ENCODE results near the gene TNFAIP2.

TNFAIP2 gene

DNA sequence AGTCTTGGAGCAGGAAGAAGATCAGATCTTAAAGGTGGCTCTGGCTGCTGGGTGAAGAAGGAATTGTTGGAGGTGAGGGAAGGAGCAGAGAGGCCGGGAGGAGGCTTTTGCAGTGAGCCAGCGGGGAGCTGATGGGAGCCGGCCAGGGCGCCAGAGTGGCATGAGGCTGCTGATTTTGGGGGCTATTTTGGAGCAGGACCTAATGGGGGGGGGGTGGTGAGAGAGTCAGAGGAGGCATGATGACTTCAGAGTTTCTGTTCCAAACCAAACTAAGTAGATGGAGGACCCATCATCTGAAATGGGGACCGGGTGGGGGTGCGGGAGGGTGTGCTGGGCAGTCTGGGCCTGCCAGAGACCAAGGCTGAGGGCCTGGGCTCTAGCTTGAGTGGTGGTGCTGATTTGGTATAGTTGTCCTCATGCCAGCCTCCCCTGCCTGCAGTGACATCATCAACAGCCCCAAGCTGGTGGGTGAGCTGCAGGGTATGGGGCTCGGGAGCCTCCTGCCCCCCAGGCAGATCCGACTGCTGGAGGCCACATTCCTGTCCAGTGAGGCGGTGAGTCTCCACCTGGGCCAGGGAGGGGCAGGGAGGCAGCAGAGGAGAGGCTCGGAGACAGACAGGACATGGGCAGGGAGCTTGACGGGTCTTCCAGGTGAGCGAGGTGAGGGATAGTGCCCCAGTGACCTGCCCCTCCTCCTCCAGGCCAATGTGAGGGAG lies 6.2 kb downstream of the TNFAIP2 start:
- Histone ChIP-seq H3K9me3 (ENCODE audit: control insufficient read depth, low read depth, low read length) (no peaks in the 10 kb centered on the region), H3K4me1 (ENCODE audit: control insufficient read depth, low read depth, low read length) (no peaks in the 10 kb centered on the region), H3K4me3 (ENCODE audit: low read length) (no peak overlapping the region), H3K27ac (ENCODE audit: low read length) (no peak overlapping the region), H3K27me3 (ENCODE audit: control insufficient read depth, insufficient read depth, low read length) (peaks cover 33% of the 10 kb centered on the region), H3K9ac (ENCODE audit: low read length) (no peak overlapping the region), H3K36me3 (ENCODE audit: control insufficient read depth, low read depth, low read length) (peaks cover 4% of the 10 kb centered on the region)

DNA sequence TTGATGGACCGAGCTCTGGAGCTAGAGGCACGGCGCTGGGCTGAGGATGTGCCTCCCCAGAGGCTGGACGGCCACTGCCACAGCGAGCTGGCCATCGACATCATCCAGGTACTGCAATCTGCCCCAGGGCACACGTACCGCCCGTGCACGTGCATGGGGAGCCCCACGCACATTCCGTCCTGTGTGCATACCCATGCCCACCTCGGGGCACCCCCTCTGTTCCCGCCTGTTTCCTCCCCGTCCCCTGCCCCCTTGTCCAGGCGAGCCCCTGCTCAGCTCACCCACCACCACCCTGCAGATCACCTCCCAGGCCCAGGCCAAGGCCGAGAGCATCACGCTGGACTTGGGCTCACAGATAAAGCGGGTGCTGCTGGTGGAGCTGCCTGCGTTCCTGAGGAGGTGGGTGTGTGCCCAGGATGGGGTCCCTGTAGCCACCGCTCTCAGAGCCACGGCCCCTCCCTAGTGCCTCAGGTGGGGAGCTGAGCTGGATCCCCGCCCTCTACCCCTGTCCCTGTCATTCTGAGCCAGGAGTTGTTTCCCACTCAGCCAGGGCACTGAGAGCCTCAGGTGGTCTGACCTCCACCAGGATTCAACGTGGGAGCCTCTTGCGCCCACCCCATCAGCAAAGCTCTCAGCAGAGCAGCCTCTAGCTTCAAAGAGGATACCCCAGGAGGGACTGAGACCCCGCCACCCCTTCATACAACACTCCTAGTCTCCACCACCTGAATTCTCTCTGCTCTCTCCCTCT lies 6.9 kb downstream of the TNFAIP2 start:
- Histone ChIP-seq H3K9ac (ENCODE audit: low read length) (no peak overlapping the region), H3K36me3 (ENCODE audit: control insufficient read depth, low read depth, low read length) (peaks cover 4% of the 10 kb centered on the region), H3K27me3 (ENCODE audit: control insufficient read depth, insufficient read depth, low read length) (peaks cover 25% of the 10 kb centered on the region)

GRCh38 chr14:103130965-103131364 lies 7.7 kb downstream of the TNFAIP2 start:
- H3K36me3 ChIP-seq (ENCODE audit: control insufficient read depth, low read depth, low read length): peaks cover 4% of the 10 kb centered on the region

More for the DNA sequence above, 6.9 kb downstream of the TNFAIP2 start:
- Histone ChIP-seq H3K27ac (ENCODE audit: low read length) (no peak overlapping the region), H3K9me3 (ENCODE audit: control insufficient read depth, low read depth, low read length) (no peaks in the 10 kb centered on the region), H3K4me1 (ENCODE audit: control insufficient read depth, low read depth, low read length) (no peaks in the 10 kb centered on the region), H3K4me3 (ENCODE audit: low read length) (no peak overlapping the region)

GRCh38 chr14:103131580-103131979 lies 8.3 kb downstream of the TNFAIP2 start:
- peaks cover 4% of the 10 kb centered on the region for H3K36me3 ChIP-seq (ENCODE audit: control insufficient read depth, low read depth, low read length)
- H3K4me1 ChIP-seq (ENCODE audit: control insufficient read depth, low read depth, low read length): peaks cover under 1% of the 10 kb centered on the region
- no peak overlapping the region for H3K27ac ChIP-seq (ENCODE audit: low read length)

More at GRCh38 chr14:103130965-103131364, 7.7 kb downstream of the TNFAIP2 start:
- H3K9ac ChIP-seq (ENCODE audit: low read length): no peak overlapping the region
- H3K4me3 ChIP-seq (ENCODE audit: low read length): no peak overlapping the region
- no peaks in the 10 kb centered on the region for H3K4me1 ChIP-seq (ENCODE audit: control insufficient read depth, low read depth, low read length)
- H3K9me3 ChIP-seq (ENCODE audit: control insufficient read depth, low read depth, low read length): no peaks in the 10 kb centered on the region
- H3K27me3 ChIP-seq (ENCODE audit: control insufficient read depth, insufficient read depth, low read length): peaks cover 18% of the 10 kb centered on the region
- H3K27ac ChIP-seq (ENCODE audit: low read length): no peak overlapping the region

GRCh38 chr14:103132381-103133209 lies 9.3 kb downstream of the TNFAIP2 start:
- H3K27ac ChIP-seq (ENCODE audit: low read length): no peak overlapping the region
- peaks cover 4% of the 10 kb centered on the region for H3K36me3 ChIP-seq (ENCODE audit: control insufficient read depth, low read depth, low read length)
- H3K9me3 ChIP-seq (ENCODE audit: control insufficient read depth, low read depth, low read length): no peaks in the 10 kb centered on the region
- no peak overlapping the region for H3K9ac ChIP-seq (ENCODE audit: low read length)
- H3K4me1 ChIP-seq (ENCODE audit: control insufficient read depth, low read depth, low read length): peaks cover 4% of the 10 kb centered on the region
- H3K27me3 ChIP-seq (ENCODE audit: control insufficient read depth, insufficient read depth, low read length): peaks cover 6% of the 10 kb centered on the region
- H3K4me3 ChIP-seq (ENCODE audit: low read length): no peak overlapping the region

More at GRCh38 chr14:103131580-103131979, 8.3 kb downstream of the TNFAIP2 start:
- Histone ChIP-seq H3K9me3 (ENCODE audit: control insufficient read depth, low read depth, low read length) (no peaks in the 10 kb centered on the region), H3K9ac (ENCODE audit: low read length) (no peak overlapping the region), H3K27me3 (ENCODE audit: control insufficient read depth, insufficient read depth, low read length) (peaks cover 11% of the 10 kb centered on the region), H3K4me3 (ENCODE audit: low read length) (no peak overlapping the region)

DNA sequence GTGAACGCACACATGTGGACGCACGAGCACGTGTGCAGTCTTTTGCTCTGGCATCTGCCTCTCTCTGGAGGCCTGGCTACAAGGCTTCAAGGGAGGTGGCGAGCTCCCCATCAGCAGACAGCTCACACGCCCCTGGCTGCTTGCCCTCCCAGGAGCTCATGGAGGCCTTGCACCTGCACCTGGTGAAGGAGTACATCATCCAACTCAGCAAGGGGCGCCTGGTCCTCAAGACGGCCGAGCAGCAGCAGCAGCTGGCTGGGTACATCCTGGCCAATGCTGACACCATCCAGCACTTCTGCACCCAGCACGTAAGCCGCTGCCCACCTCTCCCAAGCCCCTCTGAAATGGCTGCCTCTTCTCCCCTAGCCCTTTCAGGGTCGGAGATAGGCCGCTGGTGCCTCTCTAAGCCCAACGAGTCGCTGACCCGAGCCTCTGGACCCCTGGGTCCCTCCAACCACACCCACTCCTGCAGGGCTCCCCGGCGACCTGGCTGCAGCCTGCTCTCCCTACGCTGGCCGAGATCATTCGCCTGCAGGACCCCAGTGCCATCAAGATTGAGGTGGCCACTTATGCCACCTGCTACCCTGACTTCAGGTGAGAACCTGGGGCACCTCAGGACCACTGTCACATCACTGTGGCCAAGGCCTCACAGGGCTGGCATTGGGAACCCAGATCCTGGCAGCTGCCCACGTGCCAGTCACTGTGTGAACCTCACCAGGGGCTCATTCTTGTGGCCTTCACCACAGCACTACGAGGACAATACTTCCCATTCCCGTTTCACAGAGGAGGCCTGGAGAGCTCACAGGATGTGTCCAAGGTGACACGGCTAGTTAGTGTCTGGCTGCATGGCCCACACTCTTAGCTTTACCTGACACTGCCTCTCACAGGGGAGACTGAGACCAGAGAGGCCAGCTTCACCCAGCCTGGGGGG lies 10.2 kb downstream of the TNFAIP2 start:
- no peaks in the 10 kb centered on the region for H3K9me3 ChIP-seq (ENCODE audit: control insufficient read depth, low read depth, low read length)
- no peak overlapping the region for H3K9ac ChIP-seq (ENCODE audit: low read length)
- no peak overlapping the region for H3K27ac ChIP-seq (ENCODE audit: low read length)
- H3K27me3 ChIP-seq (ENCODE audit: control insufficient read depth, insufficient read depth, low read length): no peaks in the 10 kb centered on the region
- H3K36me3 ChIP-seq (ENCODE audit: control insufficient read depth, low read depth, low read length): peaks cover 4% of the 10 kb centered on the region
- no peak overlapping the region for H3K4me3 ChIP-seq (ENCODE audit: low read length)
- H3K4me1 ChIP-seq (ENCODE audit: control insufficient read depth, low read depth, low read length): peaks cover 4% of the 10 kb centered on the region

GRCh38 chr14:103134405-103134804 lies 11.1 kb downstream of the TNFAIP2 start:
- Histone ChIP-seq H3K27me3 (ENCODE audit: control insufficient read depth, insufficient read depth, low read length) (peaks cover 6% of the 10 kb centered on the region), H3K36me3 (ENCODE audit: control insufficient read depth, low read depth, low read length) (peaks cover 4% of the 10 kb centered on the region), H3K9me3 (ENCODE audit: control insufficient read depth, low read depth, low read length) (no peaks in the 10 kb centered on the region), H3K9ac (ENCODE audit: low read length) (no peak overlapping the region), H3K27ac (ENCODE audit: low read length) (no peak overlapping the region), H3K4me3 (ENCODE audit: low read length) (no peak overlapping the region), H3K4me1 (ENCODE audit: control insufficient read depth, low read depth, low read length) (peaks cover 6% of the 10 kb centered on the region)

DNA sequence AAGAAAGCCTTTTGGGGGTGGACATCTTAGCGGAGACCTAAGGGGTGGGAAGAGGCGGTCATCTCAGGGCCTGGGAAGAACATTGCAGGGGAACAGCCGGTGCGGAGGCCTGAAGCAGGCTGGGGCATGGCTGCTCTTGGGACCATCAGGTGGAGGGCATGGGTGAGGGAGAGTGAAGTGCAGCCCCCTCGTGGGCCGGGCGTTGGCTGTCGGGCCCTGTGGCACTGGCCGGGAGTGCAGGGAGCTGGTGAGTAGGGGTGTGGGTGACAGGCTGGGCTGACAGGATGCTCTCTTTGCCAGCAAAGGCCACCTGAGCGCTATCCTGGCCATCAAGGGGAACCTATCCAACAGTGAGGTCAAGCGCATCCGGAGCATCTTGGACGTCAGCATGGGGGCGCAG lies 11.7 kb downstream of the TNFAIP2 start:
- no peak overlapping the region for H3K4me3 ChIP-seq (ENCODE audit: low read length)
- peaks cover 4% of the 10 kb centered on the region for H3K36me3 ChIP-seq (ENCODE audit: control insufficient read depth, low read depth, low read length)
- no peak overlapping the region for H3K27ac ChIP-seq (ENCODE audit: low read length)
- H3K9ac ChIP-seq (ENCODE audit: low read length): no peak overlapping the region
- no peaks in the 10 kb centered on the region for H3K9me3 ChIP-seq (ENCODE audit: control insufficient read depth, low read depth, low read length)
- peaks cover 10% of the 10 kb centered on the region for H3K4me1 ChIP-seq (ENCODE audit: control insufficient read depth, low read depth, low read length)
- peaks cover 12% of the 10 kb centered on the region for H3K27me3 ChIP-seq (ENCODE audit: control insufficient read depth, insufficient read depth, low read length)

- Histone ChIP-seq H3K27me3 (ENCODE audit: control insufficient read depth, insufficient read depth, low read length) (peaks cover 18% of the 10 kb centered on the region), H3K36me3 (ENCODE audit: control insufficient read depth, low read depth, low read length) (peaks cover 4% of the 10 kb centered on the region), H3K4me3 (ENCODE audit: low read length) (no peak overlapping the region), H3K27ac (ENCODE audit: low read length) (no peak overlapping the region), H3K4me1 (ENCODE audit: control insufficient read depth, low read depth, low read length) (peaks cover 10% of the 10 kb centered on the region), H3K9ac (ENCODE audit: low read length) (no peak overlapping the region), H3K9me3 (ENCODE audit: control insufficient read depth, low read depth, low read length) (no peaks in the 10 kb centered on the region)
Measured at GRCh38 chr14:103135333-103136260, 12.3 kb downstream of the TNFAIP2 start.
